Lower leg skin (tissue), 3 donors: ENCODE results near the gene ANK2.

ENCODE experiments used
- POLR2A ChIP-seq, 2 donors: fragments of 450-650 bp; IDR thresholded peaks; one replicate each; pipeline ENCODE4 v1.6.1; 2016 to 2017; ENCODE audit warnings: antibody characterized with exemption in 2 of 2, mild to moderate bottlenecking in 1 of 2, moderate library complexity in 1 of 2
- TF ChIP-seq, protein P1 (sequence below), 3 donors: fragments of 450-650 bp; IDR thresholded peaks; one replicate each; pipeline ENCODE4 v1.5.1; 2016; ENCODE audit warnings: antibody characterized with exemption in 3 of 3, mild to moderate bottlenecking in 3 of 3, moderate library complexity in 2 of 3

DNA sequence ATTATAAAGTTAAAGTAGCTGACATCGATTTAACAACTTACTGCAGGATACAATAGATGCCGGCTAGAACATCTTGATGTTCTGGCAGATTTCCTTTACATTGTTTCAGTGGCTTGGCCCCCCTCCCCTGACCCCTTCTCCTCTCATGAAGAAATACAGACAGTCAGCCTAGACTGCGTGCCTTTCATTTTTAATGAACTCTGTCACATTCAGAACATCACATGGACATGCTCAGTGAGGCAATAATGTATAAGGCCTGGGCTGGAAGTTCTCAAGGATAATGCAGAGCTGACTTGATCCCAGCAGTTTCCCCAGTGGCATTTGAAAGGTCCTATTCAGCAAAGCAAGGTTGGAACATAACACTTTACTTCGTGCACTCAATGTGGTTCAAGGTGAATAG, 239.2 kb downstream of the ANK2 start:
- no peak for TF ChIP-seq POLR2A (IDR thresholded peaks at IDR 0.05)
- TF ChIP-seq, protein P1, sequence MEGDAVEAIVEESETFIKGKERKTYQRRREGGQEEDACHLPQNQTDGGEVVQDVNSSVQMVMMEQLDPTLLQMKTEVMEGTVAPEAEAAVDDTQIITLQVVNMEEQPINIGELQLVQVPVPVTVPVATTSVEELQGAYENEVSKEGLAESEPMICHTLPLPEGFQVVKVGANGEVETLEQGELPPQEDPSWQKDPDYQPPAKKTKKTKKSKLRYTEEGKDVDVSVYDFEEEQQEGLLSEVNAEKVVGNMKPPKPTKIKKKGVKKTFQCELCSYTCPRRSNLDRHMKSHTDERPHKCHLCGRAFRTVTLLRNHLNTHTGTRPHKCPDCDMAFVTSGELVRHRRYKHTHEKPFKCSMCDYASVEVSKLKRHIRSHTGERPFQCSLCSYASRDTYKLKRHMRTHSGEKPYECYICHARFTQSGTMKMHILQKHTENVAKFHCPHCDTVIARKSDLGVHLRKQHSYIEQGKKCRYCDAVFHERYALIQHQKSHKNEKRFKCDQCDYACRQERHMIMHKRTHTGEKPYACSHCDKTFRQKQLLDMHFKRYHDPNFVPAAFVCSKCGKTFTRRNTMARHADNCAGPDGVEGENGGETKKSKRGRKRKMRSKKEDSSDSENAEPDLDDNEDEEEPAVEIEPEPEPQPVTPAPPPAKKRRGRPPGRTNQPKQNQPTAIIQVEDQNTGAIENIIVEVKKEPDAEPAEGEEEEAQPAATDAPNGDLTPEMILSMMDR (IDR thresholded peaks at IDR 0.05), result no peak
